Stomach (tissue), 4 donors: ENCODE data around the gene BACH1.

Experiments
- EP300 ChIP-seq: sonication (generic); formaldehyde crosslinking; IDR thresholded peaks from one replicate; pipeline ENCODE4 v1.6.1; 2017; ENCODE audit warnings: antibody characterized with exemption
- POLR2A ChIP-seq, 4 donors: fragments of 450-650 bp; IDR thresholded peaks; one replicate each; pipeline ENCODE4 v1.6.1; 2016; ENCODE audit warnings: antibody characterized with exemption in 4 of 4, control low read depth in 2 of 4, mild to moderate bottlenecking in 1 of 4, moderate library complexity in 1 of 4
- TF ChIP-seq, protein P1 (sequence below), 7 experiments: fragments of 450-650 bp in 4 of 7; fragments of 200-600 bp in 3 of 7; sonication (generic) in 3 of 7; IDR thresholded peaks; one replicate each; pipeline ENCODE4 v1.5.1; 2016 to 2019; ENCODE audit warnings: antibody characterized with exemption in 7 of 7, control low read depth in 2 of 7, mild to moderate bottlenecking in 1 of 7

GRCh38 chr21:29301691-29302090, 3.0 kb downstream of the BACH1 start:
- TF ChIP-seq, protein P1, sequence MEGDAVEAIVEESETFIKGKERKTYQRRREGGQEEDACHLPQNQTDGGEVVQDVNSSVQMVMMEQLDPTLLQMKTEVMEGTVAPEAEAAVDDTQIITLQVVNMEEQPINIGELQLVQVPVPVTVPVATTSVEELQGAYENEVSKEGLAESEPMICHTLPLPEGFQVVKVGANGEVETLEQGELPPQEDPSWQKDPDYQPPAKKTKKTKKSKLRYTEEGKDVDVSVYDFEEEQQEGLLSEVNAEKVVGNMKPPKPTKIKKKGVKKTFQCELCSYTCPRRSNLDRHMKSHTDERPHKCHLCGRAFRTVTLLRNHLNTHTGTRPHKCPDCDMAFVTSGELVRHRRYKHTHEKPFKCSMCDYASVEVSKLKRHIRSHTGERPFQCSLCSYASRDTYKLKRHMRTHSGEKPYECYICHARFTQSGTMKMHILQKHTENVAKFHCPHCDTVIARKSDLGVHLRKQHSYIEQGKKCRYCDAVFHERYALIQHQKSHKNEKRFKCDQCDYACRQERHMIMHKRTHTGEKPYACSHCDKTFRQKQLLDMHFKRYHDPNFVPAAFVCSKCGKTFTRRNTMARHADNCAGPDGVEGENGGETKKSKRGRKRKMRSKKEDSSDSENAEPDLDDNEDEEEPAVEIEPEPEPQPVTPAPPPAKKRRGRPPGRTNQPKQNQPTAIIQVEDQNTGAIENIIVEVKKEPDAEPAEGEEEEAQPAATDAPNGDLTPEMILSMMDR (IDR thresholded peaks at IDR 0.05), result no peak
- TF ChIP-seq POLR2A (IDR thresholded peaks at IDR 0.05) (no peak), EP300 (no peak)
